ENCODE data around the gene NATD1.

GRCh38 chr17:21258593-21258992, 5.4 kb upstream of the NATD1 start:
- no peak for TF ChIP-seq POLR2AphosphoS5 (IDR thresholded peaks at IDR 0.05)
- no peak for TF ChIP-seq CTCF (IDR thresholded peaks at IDR 0.05)
- TF ChIP-seq POLR2A (IDR thresholded peaks at IDR 0.05): no peak
